K562 (cell line): ENCODE measurements around the gene GEMIN7. TPM values are rescaled to one million over a fixed set of nuclear protein-coding genes. Genes with fewer than 3 reads are reported as not detected.

Source experiments
- ATAC-seq: fragments of 200-7000 bp; cut with Tn5 transposase; 3 replicates; pipeline ENCODE4 v1.9.1; 2020; ENCODE audit warnings: moderate library complexity
- BruUV-seq: library from RNA; stranded (reverse); fragments of 400-500 nt; replicated peaks from 2 replicates; lab custom pipeline; 2021; lab: Mats Ljungman, UMichigan
- CTCF ChIA-PET: fragments of 300-600 bp; formaldehyde crosslinking; extraction: SDS; loops from one replicate; lab custom pipeline; 2021; ENCODE audit warnings: low intra/inter-chr PET ratio; lab: Yijun Ruan, JAX
- POLR2A ChIA-PET: fragments of 300-600, 350-650 bp; sonication (Branson Sonifier 250); formaldehyde crosslinking; extraction: SDS; loops from one replicate; lab custom pipeline; 2021; ENCODE audit warnings: antibody characterized with exemption, inconsistent platforms; lab: Yijun Ruan, JAX
- DNase-seq, 4 experiments: peaks; one replicate each; pipeline versions ENCODE4 v3.0.0 to v3.0.0-alpha.2; 2011 to 2018; ENCODE audit warnings: low spot score in 3 of 4, mixed read lengths in 3 of 4; ENCODE audit errors: extremely low read depth in 1 of 4
- FAIRE-seq: peaks from 2 replicates; lab custom pipeline; 2011; peaks lifted over from hg19 to GRCh38; lab: Jason Lieb, UNC
- H2AFZ ChIP-seq: 2 replicates; pipeline ENCODE4 v1.6.0; 2011; ENCODE audit warnings: low read depth, low read length, control low read depth, inconsistent platforms
- H3K27ac ChIP-seq: fragments of 200-600 bp; 3 replicates; pipeline ENCODE4 v1.8.0; 2011; ENCODE audit warnings: low read depth, mild to moderate bottlenecking, control low read depth, inconsistent platforms, low read length, moderate library complexity, mixed read lengths; ENCODE audit errors: extremely low read depth
- H3K27me3 ChIP-seq, 2 experiments: fragments of 300-600 bp in 1 of 2; 2 replicates in 1 of 2; 3 replicates in 1 of 2; pipeline versions ENCODE4 v1.6.0 to v1.8.0; 2011; ENCODE audit warnings: inconsistent platforms in 2 of 2, low read length in 2 of 2, mild to moderate bottlenecking in 1 of 2, mixed read lengths in 1 of 2, moderate library complexity in 1 of 2; ENCODE audit not compliant: control insufficient read depth in 2 of 2, insufficient read depth in 2 of 2
- H3K36me3 ChIP-seq: fragments of 300-600 bp; 3 replicates; pipeline ENCODE4 v1.8.0; 2011; ENCODE audit warnings: mild to moderate bottlenecking, low read length, inconsistent platforms; ENCODE audit not compliant: control insufficient read depth, insufficient read depth
- H3K4me1 ChIP-seq, 2 experiments: fragments of 200-600 bp in 1 of 2; replicated peaks in 1 of 2; 2 replicates in 1 of 2; 3 replicates in 1 of 2; pipeline versions ENCODE4 v1.5.1 to v1.8.0; 2011; ENCODE audit warnings: inconsistent platforms in 2 of 2, low read length in 2 of 2, mild to moderate bottlenecking in 1 of 2, mixed read lengths in 1 of 2, moderate library complexity in 1 of 2; ENCODE audit not compliant: control insufficient read depth in 2 of 2, insufficient read depth in 2 of 2
- H3K4me2 ChIP-seq: 2 replicates; pipeline ENCODE4 v1.6.1; 2011; ENCODE audit warnings: low read length, control low read depth, inconsistent platforms, mixed read lengths; ENCODE audit not compliant: insufficient read depth
- H3K4me3 ChIP-seq: fragments of 200-600 bp; sonication (generic), shearing (Covaris generic); 2 replicates; pipeline ENCODE4 v1.5.1; 2016; ENCODE audit warnings: control low read depth, inconsistent platforms
- H3K79me2 ChIP-seq: fragments of 200-600 bp; 3 replicates; pipeline ENCODE4 v1.8.0; 2011; ENCODE audit warnings: low read length, inconsistent platforms; ENCODE audit not compliant: control insufficient read depth, insufficient read depth
- H3K9ac ChIP-seq, 2 experiments: 2 replicates each; pipeline versions ENCODE4 v1.6.0 to v1.6.1; 2011; ENCODE audit warnings: low read depth in 2 of 2, low read length in 2 of 2, control low read depth in 1 of 2, inconsistent platforms in 1 of 2, mild to moderate bottlenecking in 1 of 2, mixed read lengths in 1 of 2; ENCODE audit not compliant: insufficient read depth in 1 of 2
- H3K9me1 ChIP-seq: one replicate; pipeline ENCODE4 v1.6.0; 2011; ENCODE audit warnings: inconsistent platforms, mild to moderate bottlenecking, low read length, moderate library complexity; ENCODE audit not compliant: control insufficient read depth, insufficient read depth
- H3K9me3 ChIP-seq: replicated peaks from 2 replicates; pipeline ENCODE4 v1.5.1; 2011; ENCODE audit warnings: low read depth, low read length, inconsistent platforms; ENCODE audit not compliant: control insufficient read depth, insufficient read depth
- H4K20me1 ChIP-seq: replicated peaks from 2 replicates; pipeline ENCODE4 v1.6.1; 2011; ENCODE audit warnings: low read length, inconsistent platforms, mixed read lengths; ENCODE audit not compliant: control insufficient read depth, insufficient read depth
- ADNP ChIP-seq: fragments of 200-800 bp; sonication (Bioruptor generic); IDR thresholded peaks from 2 replicates; pipeline ENCODE4 v1.6.1; 2016; ENCODE audit warnings: missing genetic modification characterization, missing compliant biosample characterization
- BCOR ChIP-seq: fragments of 450-650 bp; IDR thresholded peaks from 2 replicates; pipeline ENCODE4 v1.6.1; 2016
- CAMTA2 ChIP-seq: fragments of 250-450 bp; sonication (Bioruptor Pico); conservative IDR thresholded peaks from 2 replicates; pipeline ENCODE4 v1.5.1; 2022
- CBX1 ChIP-seq: sonication (generic); IDR thresholded peaks from 2 replicates; pipeline ENCODE4 v1.6.1; 2016; ENCODE audit warnings: antibody characterized with exemption, low read depth, mild to moderate bottlenecking
- CBX3 ChIP-seq, 2 experiments: IDR thresholded peaks; 1 replicate in 1 of 2; 2 replicates in 1 of 2; pipeline ENCODE4 v1.6.1; 2012; ENCODE audit warnings: inconsistent platforms in 2 of 2, low read length in 2 of 2, borderline replicate concordance in 1 of 2, control low read depth in 1 of 2
- CBX5 ChIP-seq: IDR thresholded peaks from 2 replicates; pipeline ENCODE4 v1.6.1; 2014; ENCODE audit warnings: low read depth, borderline replicate concordance
- HDAC1 ChIP-seq, 2 experiments: fragments of 450-650 bp; IDR thresholded peaks; 2 replicates each; pipeline ENCODE4 v1.6.1; 2016 to 2017; ENCODE audit warnings: inconsistent platforms in 1 of 2, mild to moderate bottlenecking in 1 of 2, moderate library complexity in 1 of 2
- HDAC2 ChIP-seq: fragments of 450-650 bp; IDR thresholded peaks from 2 replicates; pipeline ENCODE4 v1.6.1; 2016; ENCODE audit warnings: mild to moderate bottlenecking
- KDM1A ChIP-seq, 2 experiments: fragments of 450-650 bp; IDR thresholded peaks; 2 replicates each; pipeline ENCODE4 v1.6.1; 2016; ENCODE audit warnings: mild to moderate bottlenecking in 2 of 2
- NFE2 ChIP-seq: IDR thresholded peaks from 2 replicates; pipeline ENCODE4 v1.6.1; 2014; ENCODE audit warnings: antibody characterized with exemption, low read depth
- PTBP1 ChIP-seq: fragments of 200-400 bp; formaldehyde crosslinking; IDR thresholded peaks from 2 replicates; pipeline ENCODE4 v1.6.1; 2017; ENCODE audit warnings: low read depth, low read length
- RBM25 ChIP-seq: fragments of 200-400 bp; formaldehyde crosslinking; IDR thresholded peaks from 2 replicates; pipeline ENCODE4 v1.6.1; 2018; ENCODE audit warnings: low read length, low read depth, moderate library complexity; ENCODE audit not compliant: severe bottlenecking
- SMARCA5 ChIP-seq: fragments of 450-650 bp; IDR thresholded peaks from 2 replicates; pipeline ENCODE4 v1.6.1; 2016
- TBL1XR1 ChIP-seq, 2 experiments: IDR thresholded peaks; 2 replicates each; pipeline ENCODE4 v1.6.1; 2012; ENCODE audit warnings: improper control_type of control experiment in 2 of 2, low read length in 2 of 2, mild to moderate bottlenecking in 1 of 2
- THRAP3 ChIP-seq: fragments of 450-650 bp; IDR thresholded peaks from 2 replicates; pipeline ENCODE4 v1.6.1; 2016; ENCODE audit warnings: mild to moderate bottlenecking, inconsistent platforms, borderline replicate concordance
- TRIM28 ChIP-seq: fragments of 450-650 bp; IDR thresholded peaks from 2 replicates; pipeline ENCODE4 v1.6.1; 2017
- WHSC1 ChIP-seq: IDR thresholded peaks from one replicate; pipeline ENCODE4 v1.6.1; 2012; ENCODE audit warnings: low read length, control low read depth, inconsistent platforms
- ZFP30 ChIP-seq: fragments of 250-450 bp; sonication (Bioruptor Pico); IDR thresholded peaks from 2 replicates; pipeline ENCODE4 v1.8.0; 2022; ENCODE audit warnings: moderate library complexity, mild to moderate bottlenecking, inconsistent platforms, borderline replicate concordance
- ZNF124 ChIP-seq: sonication (generic); formaldehyde crosslinking; IDR thresholded peaks from 2 replicates; pipeline ENCODE4 v1.8.1; 2022; ENCODE audit warnings: missing genetic modification reagents
- ZNF561 ChIP-seq: fragments of 450-650 bp; formaldehyde crosslinking; conservative IDR thresholded peaks from 2 replicates; pipeline ENCODE4 v1.4.0; 2020; ENCODE audit warnings: mild to moderate bottlenecking, moderate library complexity
- WGBS: fragments of 100-300 bp; shearing (Covaris generic); methylation state at CpG from one replicate; pipeline ENCODE4 v1.1.6; 2016; ENCODE audit warnings: low coverage, mixed read lengths; ENCODE audit not compliant: insufficient coverage; ENCODE audit errors: missing lambda C conversion rate; 5-methylcytosine and 5-hydroxymethylcytosine counted together
- in situ Hi-C: fragments of 300-500 bp; cut with MboI; formaldehyde crosslinking; loops from 4 replicates; pipeline ENCODE4 v1.15.0; 2018; ENCODE audit warnings: inconsistent platforms, mixed read lengths
- intact Hi-C: fragments of 100-400 bp; cut with micrococcal nuclease; formaldehyde crosslinking; loops from 2 replicates; pipeline ENCODE4 v1.14.2; 2022
- polyA plus RNA-seq, 8 experiments: library from polyadenylated mRNA; depleted of rRNA in 4 of 8; stranded (reverse) in 5 of 8; unstranded in 3 of 8; fragments of >200 nt; fragmentation: Nextera tagmentation in 2 of 8; fragmentation: Illumina TruSeq in 1 of 8; extraction: Ambion mirVana in 2 of 8; extraction: Trizol in 1 of 8; gene quantifications; 2 replicates each; pipeline versions ENCODE4 v1.2.1 to v1.2.3, GENCODE V29; 2011 to 2014; ENCODE audit warnings: inconsistent platforms in 1 of 8, missing spikeins in 1 of 8
- total RNA-seq, 7 experiments: library from RNA; depleted of rRNA in 6 of 7; stranded (reverse); fragments of >200 nt in 6 of 7; fragmentation: Illumina TruSeq in 2 of 7; extraction: Trizol in 2 of 7; gene quantifications; 2 replicates each; pipeline versions ENCODE4 v1.2.1 to v1.2.3, GENCODE V29; 2011 to 2021; ENCODE audit warnings: low replicate concordance in 1 of 7
- TF ChIP-seq, protein P1 (sequence below): sonication (generic); formaldehyde crosslinking; IDR thresholded peaks from 2 replicates; pipeline ENCODE4 v1.8.1; 2023; ENCODE audit warnings: mild to moderate bottlenecking, missing genetic modification reagents

The GEMIN7 gene
- total and polyA plus RNA-seq, 9 of the 15 experiments (the other 6 are each of a cell fraction or from before 2014, with no cell fraction given), result 23.1 to 124 (median 54.9) TPM

DNA sequence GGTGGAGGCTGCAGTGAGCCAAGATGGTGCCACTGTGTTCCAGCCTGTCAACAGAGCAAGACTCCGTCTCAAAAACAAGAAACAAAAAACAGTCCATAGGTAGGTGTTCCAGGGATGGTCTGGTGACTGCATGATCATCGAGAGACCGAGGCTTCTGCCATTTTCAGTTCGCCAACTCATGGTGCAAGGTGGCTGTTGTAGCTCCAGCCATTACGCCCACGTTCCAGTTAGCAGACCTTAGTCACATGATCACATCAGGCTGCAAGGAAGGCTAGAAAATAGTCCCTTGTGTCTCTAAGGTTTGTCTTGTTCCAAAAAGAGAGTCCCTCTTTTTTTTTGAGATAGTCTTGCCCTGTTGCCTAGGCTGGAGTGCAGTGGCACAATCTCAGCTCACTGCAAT is 43.3 kb upstream of the GEMIN7 start (continued):
- no peak for TF ChIP-seq ZFP30
- TF ChIP-seq BCOR, result peak; percentile 92
- peak; percentile 96 for TF ChIP-seq SMARCA5
- peak; percentile 99 for TF ChIP-seq RBM25
- TF ChIP-seq THRAP3, result no peak
- TF ChIP-seq NFE2, result peak; percentile 33; the same call in 1 of the 2 replicates
- TF ChIP-seq TBL1XR1 (IDR thresholded peaks at IDR 0.05; ENCODE audit: low read length in 2 of 2), result no peak
- peak; percentile 41; the same call in 1 of the 2 replicates for TF ChIP-seq HDAC2
- TF ChIP-seq CBX3 (IDR thresholded peaks at IDR 0.05; ENCODE audit: borderline replicate concordance in 1 of 2, low read length in 2 of 2), result peak in 1 of 2 experiments; percentile 92; a peak in 2 of 3 replicates
- TF ChIP-seq ADNP (tag), result peak; percentile 34; the same call in 1 of the 2 replicates
- TF ChIP-seq CBX5, result peak; percentile 69; the same call in 1 of the 2 replicates
- TF ChIP-seq CBX1, result peak; percentile 64; the same call in 1 of the 2 replicates

DNA sequence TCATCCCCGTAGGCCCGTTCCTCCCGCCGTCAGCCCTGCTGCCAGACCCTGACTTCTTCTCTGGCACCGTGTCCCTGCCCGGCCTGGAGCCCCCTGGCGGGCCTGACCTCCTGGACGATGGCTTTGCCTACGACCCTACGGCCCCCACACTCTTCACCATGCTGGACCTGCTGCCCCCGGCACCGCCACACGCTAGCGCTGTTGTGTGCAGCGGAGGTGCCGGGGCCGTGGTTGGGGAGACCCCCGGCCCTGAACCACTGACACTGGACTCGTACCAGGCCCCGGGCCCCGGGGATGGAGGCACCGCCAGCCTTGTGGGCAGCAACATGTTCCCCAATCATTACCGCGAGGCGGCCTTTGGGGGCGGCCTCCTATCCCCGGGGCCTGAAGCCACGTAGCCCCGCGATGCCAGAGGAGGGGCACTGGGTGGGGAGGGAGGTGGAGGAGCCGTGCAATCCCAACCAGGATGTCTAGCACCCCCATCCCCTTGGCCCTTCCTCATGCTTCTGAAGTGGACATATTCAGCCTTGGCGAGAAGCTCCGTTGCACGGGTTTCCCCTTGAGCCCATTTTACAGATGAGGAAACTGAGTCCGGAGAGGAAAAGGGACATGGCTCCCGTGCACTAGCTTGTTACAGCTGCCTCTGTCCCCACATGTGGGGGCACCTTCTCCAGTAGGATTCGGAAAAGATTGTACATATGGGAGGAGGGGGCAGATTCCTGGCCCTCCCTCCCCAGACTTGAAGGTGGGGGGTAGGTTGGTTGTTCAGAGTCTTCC is 41.5 kb upstream of the GEMIN7 start:
- DNase-seq (no peak), FAIRE-seq (no peak), ATAC-seq (no peak)
- peaks cover 5% of the 10 kb centered on the region for H3K9me1 ChIP-seq
- ChIA-PET POLR2A (interaction anchor here (1.0 to 1.7 kb wide), 3 partner anchors 9 to 20 kb away, joined by 4 to 6 read pairs (median 4); no protein-coding TSS in a partner anchor), CTCF (no interaction called here)
- H3K36me3 ChIP-seq, result peaks cover 27% of the 10 kb centered on the region
- peaks cover 22% of the 10 kb centered on the region for H4K20me1 ChIP-seq
- H3K4me1 ChIP-seq, result peaks cover 11 to 38% of the 10 kb centered on the region in 2 experiments; a peak in 4 of 5 replicates
- no peak overlapping the region for H3K27ac ChIP-seq
- in situ Hi-C loops (no loop called here), intact Hi-C loops (no loop called here)
- H3K27me3 ChIP-seq, result no peaks in the 10 kb centered on the region
- H3K4me2 ChIP-seq, result no peak overlapping the region
- peaks cover 3% of the 10 kb centered on the region; the same call in 1 of the 2 replicates for H3K9me3 ChIP-seq
- no peak overlapping the region for H3K4me3 ChIP-seq
- 84% methylated on average over 32 of the region's 37 CpGs for WGBS
- peaks cover 33% of the 10 kb centered on the region for H3K79me2 ChIP-seq
- no peak overlapping the region for H2AFZ ChIP-seq
- peak overlapping the region in 1 of 2 experiments; percentile 65; a peak in 2 of 4 replicates for H3K9ac ChIP-seq
- no TSS peak for BruUV-seq
- TF ChIP-seq CAMTA2 (CRISPR knock-in tag) (no peak), ZNF561 (CRISPR knock-in tag) (no peak), CBX3 (IDR thresholded peaks at IDR 0.05; ENCODE audit: borderline replicate concordance in 1 of 2, low read length in 2 of 2) (peak in 1 of 2 experiments; percentile 56; a peak in 1 of 3 replicates), RBM25 (peak; percentile 92), KDM1A (IDR thresholded peaks at IDR 0.05) (peak; percentile 89 to 92), WHSC1 (no peak), HDAC1 (IDR thresholded peaks at IDR 0.05) (peak in 1 of 2 experiments; percentile 33; a peak in 1 of 4 replicates), SMARCA5 (peak; percentile 95), CBX1 (peak; percentile 96), PTBP1 (peak; percentile 79; the same call in 1 of the 2 replicates), HDAC2 (peak; percentile 92), ZNF124 (CRISPR knock-in tag) (no peak), TRIM28 (no peak), BCOR (peak; percentile 98)
- TF ChIP-seq, protein P1, sequence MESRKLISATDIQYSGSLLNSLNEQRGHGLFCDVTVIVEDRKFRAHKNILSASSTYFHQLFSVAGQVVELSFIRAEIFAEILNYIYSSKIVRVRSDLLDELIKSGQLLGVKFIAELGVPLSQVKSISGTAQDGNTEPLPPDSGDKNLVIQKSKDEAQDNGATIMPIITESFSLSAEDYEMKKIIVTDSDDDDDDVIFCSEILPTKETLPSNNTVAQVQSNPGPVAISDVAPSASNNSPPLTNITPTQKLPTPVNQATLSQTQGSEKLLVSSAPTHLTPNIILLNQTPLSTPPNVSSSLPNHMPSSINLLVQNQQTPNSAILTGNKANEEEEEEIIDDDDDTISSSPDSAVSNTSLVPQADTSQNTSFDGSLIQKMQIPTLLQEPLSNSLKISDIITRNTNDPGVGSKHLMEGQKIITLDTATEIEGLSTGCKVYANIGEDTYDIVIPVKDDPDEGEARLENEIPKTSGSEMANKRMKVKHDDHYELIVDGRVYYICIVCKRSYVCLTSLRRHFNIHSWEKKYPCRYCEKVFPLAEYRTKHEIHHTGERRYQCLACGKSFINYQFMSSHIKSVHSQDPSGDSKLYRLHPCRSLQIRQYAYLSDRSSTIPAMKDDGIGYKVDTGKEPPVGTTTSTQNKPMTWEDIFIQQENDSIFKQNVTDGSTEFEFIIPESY, result peak; percentile 75
